ENCODE results near the gene STEAP1B.
"Not testable (repeated sequence)": the region's sequence is repeated elsewhere in the genome, so short reads cannot be mapped to it uniquely, and the experiment has no call there.

Gene STEAP1B

DNA sequence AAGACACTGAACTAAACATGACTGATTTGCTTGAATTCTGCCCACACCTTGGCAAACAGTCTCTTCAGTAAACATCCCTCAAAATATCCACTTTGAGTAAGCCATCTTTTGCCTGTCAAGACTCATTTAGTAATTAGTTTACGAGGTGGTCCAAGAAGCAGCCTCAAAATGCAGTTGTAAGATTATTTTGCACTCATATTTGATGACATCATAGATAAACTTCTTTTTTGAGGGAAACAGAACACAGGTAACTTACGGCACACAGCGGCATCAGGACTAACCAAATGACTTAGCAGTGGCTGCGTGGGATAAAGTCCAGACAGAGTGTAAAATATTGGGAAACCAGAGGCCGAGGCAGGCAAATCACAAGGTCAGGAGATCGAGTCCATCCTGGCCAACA, 41.8 kb upstream of the STEAP1B start:
- H3K9me2 ChIP-seq (replicated peaks; ENCODE audit: insufficient read depth, low read length): no peaks in the 10 kb centered on the region
- H3K9me3 ChIP-seq (ENCODE audit: insufficient read depth, low read length): no peaks in the 10 kb centered on the region
- no peaks in the 10 kb centered on the region for H3K79me2 ChIP-seq (ENCODE audit: insufficient read depth, low read length)
- TF ChIP-seq, protein P1, sequence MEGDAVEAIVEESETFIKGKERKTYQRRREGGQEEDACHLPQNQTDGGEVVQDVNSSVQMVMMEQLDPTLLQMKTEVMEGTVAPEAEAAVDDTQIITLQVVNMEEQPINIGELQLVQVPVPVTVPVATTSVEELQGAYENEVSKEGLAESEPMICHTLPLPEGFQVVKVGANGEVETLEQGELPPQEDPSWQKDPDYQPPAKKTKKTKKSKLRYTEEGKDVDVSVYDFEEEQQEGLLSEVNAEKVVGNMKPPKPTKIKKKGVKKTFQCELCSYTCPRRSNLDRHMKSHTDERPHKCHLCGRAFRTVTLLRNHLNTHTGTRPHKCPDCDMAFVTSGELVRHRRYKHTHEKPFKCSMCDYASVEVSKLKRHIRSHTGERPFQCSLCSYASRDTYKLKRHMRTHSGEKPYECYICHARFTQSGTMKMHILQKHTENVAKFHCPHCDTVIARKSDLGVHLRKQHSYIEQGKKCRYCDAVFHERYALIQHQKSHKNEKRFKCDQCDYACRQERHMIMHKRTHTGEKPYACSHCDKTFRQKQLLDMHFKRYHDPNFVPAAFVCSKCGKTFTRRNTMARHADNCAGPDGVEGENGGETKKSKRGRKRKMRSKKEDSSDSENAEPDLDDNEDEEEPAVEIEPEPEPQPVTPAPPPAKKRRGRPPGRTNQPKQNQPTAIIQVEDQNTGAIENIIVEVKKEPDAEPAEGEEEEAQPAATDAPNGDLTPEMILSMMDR (IDR thresholded peaks at IDR 0.05; ENCODE audit: insufficient read depth, low read length, poor library complexity, severe bottlenecking): no peak
- no peak for TF ChIP-seq EZH2phosphoT487 (conservative IDR thresholded peaks at IDR 0.05; ENCODE audit: low read length)
- no peaks in the 10 kb centered on the region for H4K20me1 ChIP-seq (ENCODE audit: low read depth, low read length)
- no peaks in the 10 kb centered on the region for H3K27me3 ChIP-seq (ENCODE audit: low read length)
- H3K36me3 ChIP-seq (ENCODE audit: low read length): no peaks in the 10 kb centered on the region
- H3K27ac ChIP-seq (ENCODE audit: low read depth, low read length): no peak overlapping the region
- H2AFZ ChIP-seq (ENCODE audit: low read depth, low read length, severe bottlenecking): no peak overlapping the region
- no peak overlapping the region for H3K4me2 ChIP-seq (ENCODE audit: low read depth, low read length, poor library complexity, severe bottlenecking)
- no peak overlapping the region for H3K4me3 ChIP-seq (ENCODE audit: insufficient read depth, low read length, poor library complexity, severe bottlenecking)
- H3F3A ChIP-seq (ENCODE audit: insufficient read depth): no peaks in the 10 kb centered on the region
- H3K9ac ChIP-seq (ENCODE audit: low read length): no peak overlapping the region

DNA sequence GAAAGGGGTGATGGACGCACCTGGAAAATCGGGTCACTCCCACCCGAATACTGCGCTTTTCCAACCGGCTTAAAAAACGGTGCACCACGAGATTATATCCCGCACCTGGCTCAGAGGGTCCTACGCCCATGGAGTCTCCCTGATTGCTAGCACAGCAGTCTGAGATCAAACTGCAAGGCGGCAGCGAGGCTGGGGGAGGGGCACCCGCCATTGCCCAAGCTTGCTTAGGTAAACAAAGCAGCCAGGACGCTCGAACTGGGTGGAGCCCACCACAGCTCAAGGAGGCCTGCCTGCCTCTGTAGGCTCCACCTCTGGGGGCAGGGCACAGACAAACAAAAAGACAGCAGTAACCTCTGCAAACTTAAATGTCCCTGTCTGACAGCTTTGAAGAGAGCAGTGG, 28.5 kb upstream of the STEAP1B start:
- H3K4me3 ChIP-seq (ENCODE audit: insufficient read depth, low read length, poor library complexity, severe bottlenecking); H3K9me3 ChIP-seq (ENCODE audit: insufficient read depth, low read length): not testable (repeated sequence)

DNA sequence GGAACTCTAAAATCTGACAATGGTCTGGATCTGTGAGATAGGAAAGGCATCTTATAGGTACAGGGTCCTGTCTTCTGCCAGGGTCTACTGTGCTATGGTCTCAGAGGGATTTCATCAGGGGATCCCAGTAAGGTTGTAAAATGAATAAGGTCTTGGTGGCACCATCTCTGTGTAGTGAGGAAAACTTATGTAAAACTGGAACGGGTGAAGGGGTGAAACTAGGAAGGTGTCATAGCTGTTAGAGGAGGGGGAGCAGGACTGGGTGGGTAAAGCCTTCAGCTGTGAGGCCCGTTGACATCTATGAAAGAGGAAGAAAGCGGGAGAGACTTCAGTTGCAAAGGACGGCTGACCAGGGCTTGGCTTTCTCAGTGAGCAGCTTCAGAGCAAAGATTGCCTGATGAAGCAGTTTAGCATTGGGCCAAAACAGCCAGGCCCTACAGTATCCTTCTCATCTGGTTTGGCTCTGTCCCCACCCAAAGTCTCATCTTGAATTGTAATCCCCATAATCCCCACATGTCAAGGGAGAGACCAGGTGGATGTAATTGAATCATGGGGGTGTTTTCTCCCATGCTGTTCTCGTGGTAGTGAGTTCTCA, 24.5 kb upstream of the STEAP1B start:
- H3K27ac ChIP-seq (ENCODE audit: low read depth, low read length); H4K20me1 ChIP-seq (ENCODE audit: low read depth, low read length); H3K9me3 ChIP-seq (ENCODE audit: insufficient read depth, low read length); H3F3A ChIP-seq (ENCODE audit: insufficient read depth); H2AFZ ChIP-seq (ENCODE audit: low read depth, low read length, severe bottlenecking); H3K9me2 ChIP-seq (replicated peaks; ENCODE audit: insufficient read depth, low read length); H3K79me2 ChIP-seq (ENCODE audit: insufficient read depth, low read length); H3K27me3 ChIP-seq (ENCODE audit: low read length); H3K4me3 ChIP-seq (ENCODE audit: insufficient read depth, low read length, poor library complexity, severe bottlenecking); H3K9ac ChIP-seq (ENCODE audit: low read length); H3K36me3 ChIP-seq (ENCODE audit: low read length): not testable (repeated sequence)
- peak overlapping the region; percentile 7 for H3K4me2 ChIP-seq (ENCODE audit: low read depth, low read length, poor library complexity, severe bottlenecking)

More for the DNA sequence above, 28.5 kb upstream of the STEAP1B start:
- H3F3A ChIP-seq (ENCODE audit: insufficient read depth); H3K79me2 ChIP-seq (ENCODE audit: insufficient read depth, low read length); H3K9ac ChIP-seq (ENCODE audit: low read length); H2AFZ ChIP-seq (ENCODE audit: low read depth, low read length, severe bottlenecking); H3K27me3 ChIP-seq (ENCODE audit: low read length); H3K4me2 ChIP-seq (ENCODE audit: low read depth, low read length, poor library complexity, severe bottlenecking); H4K20me1 ChIP-seq (ENCODE audit: low read depth, low read length); H3K9me2 ChIP-seq (replicated peaks; ENCODE audit: insufficient read depth, low read length); H3K36me3 ChIP-seq (ENCODE audit: low read length); H3K27ac ChIP-seq (ENCODE audit: low read depth, low read length): not testable (repeated sequence)

DNA sequence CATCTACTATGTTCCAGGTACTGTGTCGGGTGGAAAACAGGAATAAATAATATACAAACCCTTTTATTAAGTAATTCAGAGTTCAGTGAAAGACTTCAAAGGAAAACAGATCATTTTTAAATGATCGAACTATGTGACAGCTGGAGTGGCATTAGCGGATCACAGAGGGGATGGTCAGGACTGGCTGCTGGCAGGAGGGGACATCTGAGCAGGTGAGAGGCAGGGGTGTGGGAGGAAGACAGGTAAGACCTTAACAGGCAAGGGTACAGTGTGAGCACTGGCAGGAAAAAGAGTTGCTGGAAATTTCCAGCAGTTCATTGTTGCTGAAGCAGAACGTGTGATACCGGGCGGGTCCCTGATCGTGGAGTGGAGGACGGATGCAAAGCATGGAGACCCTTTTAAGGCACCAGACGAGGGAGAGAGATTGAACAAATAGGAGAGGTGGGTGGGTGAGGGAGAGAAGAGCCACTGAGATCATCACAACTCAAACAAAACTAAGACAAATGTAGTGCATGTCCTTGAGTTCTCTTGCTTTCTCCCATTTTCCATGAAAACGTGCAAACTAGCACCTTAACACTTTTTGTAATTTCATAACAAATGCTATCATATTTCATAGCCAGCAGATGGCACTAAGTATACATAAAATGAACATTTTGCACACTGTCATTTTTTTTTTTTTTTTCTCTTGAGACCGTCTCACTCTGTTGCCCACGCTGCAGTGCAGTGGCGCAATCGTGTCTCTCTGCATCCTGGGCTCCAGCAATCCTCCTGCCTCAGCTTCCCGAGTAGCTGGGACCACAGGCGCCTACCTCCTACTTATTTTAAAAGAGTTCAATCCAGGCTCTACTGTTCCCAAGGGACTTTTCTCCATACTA, 23.7 kb upstream of the STEAP1B start:
- H3K36me3 ChIP-seq (ENCODE audit: low read length); H3K9me2 ChIP-seq (replicated peaks; ENCODE audit: insufficient read depth, low read length); H3K4me3 ChIP-seq (ENCODE audit: insufficient read depth, low read length, poor library complexity, severe bottlenecking); H2AFZ ChIP-seq (ENCODE audit: low read depth, low read length, severe bottlenecking); H3F3A ChIP-seq (ENCODE audit: insufficient read depth); H3K9me3 ChIP-seq (ENCODE audit: insufficient read depth, low read length); H3K79me2 ChIP-seq (ENCODE audit: insufficient read depth, low read length); H3K27me3 ChIP-seq (ENCODE audit: low read length); H3K27ac ChIP-seq (ENCODE audit: low read depth, low read length); H4K20me1 ChIP-seq (ENCODE audit: low read depth, low read length); H3K9ac ChIP-seq (ENCODE audit: low read length): not testable (repeated sequence)
- H3K4me2 ChIP-seq (ENCODE audit: low read depth, low read length, poor library complexity, severe bottlenecking): peak overlapping the region; percentile 7

DNA sequence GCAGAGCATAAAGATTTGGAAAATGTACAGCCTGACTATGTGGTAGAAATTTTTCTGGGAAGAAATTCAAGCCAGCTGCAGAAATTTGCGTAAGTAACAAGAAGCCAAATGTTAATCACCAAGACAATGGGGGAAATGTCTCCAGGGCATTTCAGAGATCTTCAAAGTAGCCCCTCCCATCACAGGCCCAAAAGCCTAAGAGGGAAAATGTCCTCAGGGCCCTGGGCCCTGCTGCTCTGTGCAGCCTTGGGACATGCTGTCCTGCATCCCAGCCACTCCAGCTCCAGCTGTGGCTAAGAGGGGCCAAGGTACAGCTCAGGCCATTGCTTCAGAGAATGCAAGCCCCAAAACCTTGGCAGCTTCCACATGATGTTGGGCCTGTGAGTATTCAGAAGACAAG, 19.6 kb upstream of the STEAP1B start:
- not testable (repeated sequence) for H3K27me3 ChIP-seq (ENCODE audit: low read length); H2AFZ ChIP-seq (ENCODE audit: low read depth, low read length, severe bottlenecking); H3K79me2 ChIP-seq (ENCODE audit: insufficient read depth, low read length); H4K20me1 ChIP-seq (ENCODE audit: low read depth, low read length); H3F3A ChIP-seq (ENCODE audit: insufficient read depth); H3K36me3 ChIP-seq (ENCODE audit: low read length); H3K27ac ChIP-seq (ENCODE audit: low read depth, low read length); H3K4me2 ChIP-seq (ENCODE audit: low read depth, low read length, poor library complexity, severe bottlenecking); H3K9me2 ChIP-seq (replicated peaks; ENCODE audit: insufficient read depth, low read length); H3K4me3 ChIP-seq (ENCODE audit: insufficient read depth, low read length, poor library complexity, severe bottlenecking); H3K9ac ChIP-seq (ENCODE audit: low read length); H3K9me3 ChIP-seq (ENCODE audit: insufficient read depth, low read length)

DNA sequence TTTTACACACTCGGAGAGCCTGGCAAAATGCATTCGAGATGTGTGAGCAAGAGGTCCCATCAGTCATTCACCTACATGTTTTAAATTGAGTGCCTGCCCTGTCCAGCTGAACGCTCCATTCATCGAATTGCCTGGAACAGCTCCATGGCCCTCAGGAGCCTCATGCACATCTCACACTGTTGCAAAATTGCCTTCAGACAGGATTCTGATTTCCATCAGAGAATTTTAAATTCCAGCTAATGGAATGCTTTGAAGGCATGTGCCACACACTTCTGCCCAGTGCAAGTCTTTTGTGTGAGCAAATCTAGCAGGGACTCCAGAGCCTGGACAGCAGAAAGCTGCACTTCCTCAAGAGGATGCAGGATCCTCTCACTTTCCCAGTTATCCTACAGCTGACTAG, 17.0 kb upstream of the STEAP1B start:
- not testable (repeated sequence) for H3K9ac ChIP-seq (ENCODE audit: low read length); H3F3A ChIP-seq (ENCODE audit: insufficient read depth); H2AFZ ChIP-seq (ENCODE audit: low read depth, low read length, severe bottlenecking); H3K9me2 ChIP-seq (replicated peaks; ENCODE audit: insufficient read depth, low read length); H3K4me3 ChIP-seq (ENCODE audit: insufficient read depth, low read length, poor library complexity, severe bottlenecking); H4K20me1 ChIP-seq (ENCODE audit: low read depth, low read length); H3K27ac ChIP-seq (ENCODE audit: low read depth, low read length); H3K36me3 ChIP-seq (ENCODE audit: low read length); H3K79me2 ChIP-seq (ENCODE audit: insufficient read depth, low read length); H3K27me3 ChIP-seq (ENCODE audit: low read length); H3K9me3 ChIP-seq (ENCODE audit: insufficient read depth, low read length); H3K4me2 ChIP-seq (ENCODE audit: low read depth, low read length, poor library complexity, severe bottlenecking)

DNA sequence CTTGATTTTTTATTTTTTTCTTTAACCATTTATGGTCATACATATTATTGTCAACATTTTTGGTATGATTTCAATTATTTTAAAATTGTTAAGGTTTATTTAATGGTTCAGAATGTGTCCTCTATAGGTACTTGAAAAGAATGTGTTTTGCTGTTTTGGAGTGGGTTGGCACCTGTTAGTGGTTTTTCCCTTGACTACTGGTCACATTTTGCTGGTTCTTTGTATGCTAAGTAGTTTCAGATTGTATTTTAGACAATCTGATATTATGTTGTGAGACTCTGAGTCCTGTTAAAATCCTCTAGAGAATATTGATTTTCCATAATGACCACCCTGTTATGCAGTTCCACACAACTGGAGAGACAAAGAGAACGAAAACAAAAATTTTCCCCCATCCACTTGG, 15.0 kb upstream of the STEAP1B start:
- not testable (repeated sequence) for H3K4me2 ChIP-seq (ENCODE audit: low read depth, low read length, poor library complexity, severe bottlenecking); H3K9me3 ChIP-seq (ENCODE audit: insufficient read depth, low read length); H3K9ac ChIP-seq (ENCODE audit: low read length); H3K27ac ChIP-seq (ENCODE audit: low read depth, low read length); H4K20me1 ChIP-seq (ENCODE audit: low read depth, low read length); H3F3A ChIP-seq (ENCODE audit: insufficient read depth); H3K27me3 ChIP-seq (ENCODE audit: low read length); H3K9me2 ChIP-seq (replicated peaks; ENCODE audit: insufficient read depth, low read length); H3K36me3 ChIP-seq (ENCODE audit: low read length); H3K4me3 ChIP-seq (ENCODE audit: insufficient read depth, low read length, poor library complexity, severe bottlenecking); H2AFZ ChIP-seq (ENCODE audit: low read depth, low read length, severe bottlenecking); H3K79me2 ChIP-seq (ENCODE audit: insufficient read depth, low read length)

Data from SU-DHL-6 (cell line).